CD14-positive monocyte (primary cell): ENCODE data around the gene PRKAR1B. TPM values are rescaled to one million over a fixed set of nuclear protein-coding genes. Genes with fewer than 3 reads are reported as not detected.

ENCODE experiments used
- DNase-seq, 3 donors: peaks; one replicate each; pipeline ENCODE4 v3.0.0-alpha.2; 2011 to 2022
- H2AFZ ChIP-seq: 2 replicates; pipeline ENCODE4 v1.6.0; 2012; ENCODE audit warnings: mild to moderate bottlenecking, low read depth, low read length, inconsistent platforms; ENCODE audit not compliant: insufficient read depth, poor library complexity, severe bottlenecking
- H3K27ac ChIP-seq, 2 donors: 1 replicate in 1 of 2; 2 replicates in 1 of 2; pipeline ENCODE4 v1.5.1; 2012 to 2013; ENCODE audit warnings: low read length in 2 of 2, control low read depth in 1 of 2, inconsistent platforms in 1 of 2, low read depth in 1 of 2, mild to moderate bottlenecking in 1 of 2
- H3K27me3 ChIP-seq, 2 donors: one replicate each; pipeline versions ENCODE4 v1.6.0 to v1.6.1; 2011 to 2013; ENCODE audit warnings: low read length in 2 of 2; ENCODE audit not compliant: control insufficient read depth in 2 of 2, insufficient read depth in 2 of 2
- H3K36me3 ChIP-seq, 2 donors: replicated peaks in 1 of 2; 1 replicate in 1 of 2; 2 replicates in 1 of 2; pipeline versions ENCODE4 v1.5.1 to v1.6.1; 2012 to 2013; ENCODE audit warnings: low read length in 2 of 2, control low read depth in 1 of 2, inconsistent platforms in 1 of 2, mild to moderate bottlenecking in 1 of 2; ENCODE audit not compliant: insufficient read depth in 2 of 2, control insufficient read depth in 1 of 2
- H3K4me1 ChIP-seq, 2 donors: 1 replicate in 1 of 2; 2 replicates in 1 of 2; pipeline versions ENCODE4 v1.5.1 to v1.6.1; 2012 to 2013; ENCODE audit warnings: low read length in 2 of 2, control low read depth in 1 of 2, inconsistent platforms in 1 of 2, mild to moderate bottlenecking in 1 of 2, moderate library complexity in 1 of 2; ENCODE audit not compliant: insufficient read depth in 2 of 2, control insufficient read depth in 1 of 2
- H3K4me2 ChIP-seq: replicated peaks from 2 replicates; pipeline ENCODE3; 2012; ENCODE audit warnings: low read length, moderate library complexity, mild to moderate bottlenecking; ENCODE audit not compliant: poor library complexity, severe bottlenecking; ENCODE audit errors: extremely low read depth
- H3K4me3 ChIP-seq, 3 experiments: fragments of 200-600 bp in 1 of 3; sonication (generic) in 1 of 3; replicated peaks in 1 of 3; 1 replicate in 2 of 3; 2 replicates in 1 of 3; pipeline ENCODE4 v1.5.1; 2011 to 2013; ENCODE audit warnings: low read length in 3 of 3, mild to moderate bottlenecking in 3 of 3, control low read depth in 2 of 3, low read depth in 2 of 3, inconsistent platforms in 1 of 3, moderate library complexity in 1 of 3
- H3K79me2 ChIP-seq: 2 replicates; pipeline ENCODE4 v1.6.0; 2012; ENCODE audit warnings: mild to moderate bottlenecking, control low read depth, inconsistent platforms, low read length, moderate library complexity; ENCODE audit not compliant: insufficient read depth
- H3K9ac ChIP-seq: 2 replicates; pipeline ENCODE4 v1.6.0; 2017; ENCODE audit warnings: low read length, mild to moderate bottlenecking; ENCODE audit not compliant: insufficient read depth, poor library complexity, severe bottlenecking
- H3K9me3 ChIP-seq, 2 donors: replicated peaks in 1 of 2; 1 replicate in 1 of 2; 2 replicates in 1 of 2; pipeline versions ENCODE4 v1.5.1 to v1.6.1; 2012 to 2013; ENCODE audit warnings: low read length in 2 of 2, control low read depth in 1 of 2; ENCODE audit not compliant: control insufficient read depth in 1 of 2, insufficient read depth in 1 of 2
- H4K20me1 ChIP-seq: 2 replicates; pipeline ENCODE4 v1.6.0; 2012; ENCODE audit warnings: mild to moderate bottlenecking, low read length, control low read depth, moderate library complexity; ENCODE audit not compliant: insufficient read depth
- H3K27ac Mint-ChIP-seq, 7 donors: one replicate each; pipeline ENCODE4 v1.8.0; 2020; ENCODE audit warnings: mild to moderate bottlenecking in 7 of 7, mixed read lengths in 7 of 7, moderate library complexity in 6 of 7, inconsistent platforms in 2 of 7
- H3K27me3 Mint-ChIP-seq, 3 donors: one replicate each; pipeline ENCODE4 v1.8.0; 2021 to 2022; ENCODE audit warnings: low read depth in 3 of 3, mild to moderate bottlenecking in 3 of 3, mixed read lengths in 3 of 3, moderate library complexity in 3 of 3, inconsistent platforms in 1 of 3
- H3K36me3 Mint-ChIP-seq, 2 donors: one replicate each; pipeline ENCODE4 v1.8.0; 2020; ENCODE audit warnings: mixed read lengths in 2 of 2, inconsistent platforms in 1 of 2, mild to moderate bottlenecking in 1 of 2
- H3K4me1 Mint-ChIP-seq: one replicate; pipeline ENCODE4 v1.8.0; 2020; ENCODE audit warnings: mild to moderate bottlenecking, mixed read lengths
- H3K4me3 Mint-ChIP-seq, 2 donors: one replicate each; pipeline ENCODE4 v1.8.0; 2020; ENCODE audit warnings: mild to moderate bottlenecking in 2 of 2, mixed read lengths in 2 of 2, moderate library complexity in 1 of 2
- H3K9me3 Mint-ChIP-seq, 7 donors: one replicate each; pipeline ENCODE4 v1.8.0; 2020 to 2022; ENCODE audit warnings: mixed read lengths in 7 of 7, mild to moderate bottlenecking in 6 of 7, moderate library complexity in 6 of 7, inconsistent platforms in 2 of 7
- CTCF ChIP-seq: fragments of 200-600 bp; IDR thresholded peaks from one replicate; pipeline ENCODE4 v1.8.0; 2022; ENCODE audit warnings: antibody characterized with exemption, mild to moderate bottlenecking
- WGBS: methylation state at CpG from one replicate; pipeline ENCODE4 v1.1.5; 2013; ENCODE audit warnings: missing lambda C conversion rate; ENCODE audit not compliant: insufficient coverage; 5-methylcytosine and 5-hydroxymethylcytosine counted together
- intact Hi-C, 2 donors: fragments of 100-400 bp; cut with micrococcal nuclease; formaldehyde crosslinking; loops; one replicate each; pipeline versions ENCODE4 v1.15.0 to v1.15.1; 2023
- polyA plus RNA-seq, 3 donors: library from polyadenylated mRNA; depleted of rRNA in 1 of 3; unstranded in 2 of 3; stranded (reverse) in 1 of 3; fragments of 300-500 nt in 2 of 3; fragments of >200 nt in 1 of 3; fragmentation: Illumina TruSeq in 2 of 3; gene quantifications; 1 replicate in 2 of 3; 2 replicates in 1 of 3; pipeline ENCODE4 v1.2.3, GENCODE V29; 2012 to 2021

The PRKAR1B gene
- polyA plus RNA-seq, 3 donors: 0.94 to 2.1 (median 1.1) TPM

- Mint-ChIP-seq H3K36me3 (peaks cover 33 to 39% of the 10 kb centered on the region in 2 donors), H3K9me3 (peaks cover 0 to 6% (median 0%) of the 10 kb centered on the region in 7 donors), H3K27ac (no peak overlapping the region), H3K27me3 (no peaks in the 10 kb centered on the region), H3K4me3 (no peak overlapping the region), H3K4me1 (no peaks in the 10 kb centered on the region)
- Histone ChIP-seq H3K4me1 (no peaks in the 10 kb centered on the region), H3K9ac (no peak overlapping the region), H3K36me3 (peaks cover 18 to 39% of the 10 kb centered on the region in 2 donors), H3K79me2 (peaks cover 4% of the 10 kb centered on the region), H3K4me2 (no peak overlapping the region), H3K27me3 (no peaks in the 10 kb centered on the region), H4K20me1 (no peaks in the 10 kb centered on the region), H2AFZ (no peak overlapping the region), H3K9me3 (peaks cover 11 to 15% of the 10 kb centered on the region in 2 donors), H3K4me3 (no peak overlapping the region), H3K27ac (no peak overlapping the region)
- intact Hi-C loops: no loop called here
- WGBS: 96% methylated on average over 20 of the region's 24 CpGs
- no peak for TF ChIP-seq CTCF
- no peak for DNase-seq
Measured at GRCh38 chr7:738723-739454, 11.8 kb upstream of the PRKAR1B start.

GRCh38 chr7:738241-738640 lies 11.2 kb upstream of the PRKAR1B start:
- intact Hi-C loops: no loop called here
- H3K27ac Mint-ChIP-seq: no peak overlapping the region

More at GRCh38 chr7:738241-738640, 11.2 kb upstream of the PRKAR1B start:
- H3K9me3 ChIP-seq: peaks cover 15 to 16% of the 10 kb centered on the region in 2 donors
- H3K4me2 ChIP-seq: no peak overlapping the region
- H4K20me1 ChIP-seq: no peaks in the 10 kb centered on the region
- H3K79me2 ChIP-seq: peaks cover 4% of the 10 kb centered on the region
- no peak overlapping the region for H3K4me3 ChIP-seq
- peaks cover 0 to 7% (median 0%) of the 10 kb centered on the region in 7 donors for H3K9me3 Mint-ChIP-seq
- no peak for TF ChIP-seq CTCF
- peaks cover 33 to 36% of the 10 kb centered on the region in 2 donors for H3K36me3 Mint-ChIP-seq
- no peak overlapping the region for H3K4me3 Mint-ChIP-seq
- H3K27me3 Mint-ChIP-seq: no peaks in the 10 kb centered on the region
- no peak for DNase-seq
- H3K4me1 ChIP-seq: no peaks in the 10 kb centered on the region
- no peaks in the 10 kb centered on the region for H3K4me1 Mint-ChIP-seq
- no peak overlapping the region for H2AFZ ChIP-seq
- H3K9ac ChIP-seq: no peak overlapping the region
- WGBS: 100% methylated on average over 3 of the region's 5 CpGs
- H3K27me3 ChIP-seq: no peaks in the 10 kb centered on the region
- H3K27ac ChIP-seq: no peak overlapping the region
- H3K36me3 ChIP-seq: peaks cover 18 to 39% of the 10 kb centered on the region in 2 donors
